Immature natural killer cell (primary cell): Measurements from ENCODE around the gene PIGQ. TPM values are rescaled to one million over a fixed set of nuclear protein-coding genes. Genes with fewer than 3 reads are reported as not detected.
A peak's percentile ranks its signal among the peaks of the same experiment; 100 is the strongest.

Source experiments
- DNase-seq, 3 donors: peaks; one replicate each; pipeline ENCODE4 v3.0.0; 2022; ENCODE audit warnings: mixed read lengths in 1 of 3
- H3K27ac Mint-ChIP-seq, 6 donors: one replicate each; pipeline ENCODE4 v1.8.0; 2020; ENCODE audit warnings: mixed read lengths in 6 of 6, mild to moderate bottlenecking in 5 of 6, inconsistent platforms in 4 of 6, moderate library complexity in 3 of 6
- H3K27me3 Mint-ChIP-seq, 3 donors: one replicate each; pipeline ENCODE4 v1.8.0; 2020 to 2021; ENCODE audit warnings: low read depth in 3 of 3, mild to moderate bottlenecking in 3 of 3, mixed read lengths in 3 of 3, moderate library complexity in 3 of 3, inconsistent platforms in 1 of 3
- H3K36me3 Mint-ChIP-seq, 3 donors: one replicate each; pipeline ENCODE4 v1.8.0; 2020; ENCODE audit warnings: mixed read lengths in 3 of 3, inconsistent platforms in 2 of 3, mild to moderate bottlenecking in 2 of 3
- H3K4me1 Mint-ChIP-seq, 2 donors: one replicate each; pipeline ENCODE4 v1.8.0; 2020; ENCODE audit warnings: inconsistent platforms in 2 of 2, mild to moderate bottlenecking in 2 of 2, mixed read lengths in 2 of 2, moderate library complexity in 1 of 2
- H3K4me3 Mint-ChIP-seq, 5 donors: one replicate each; pipeline ENCODE4 v1.8.0; 2020; ENCODE audit warnings: mild to moderate bottlenecking in 5 of 5, mixed read lengths in 5 of 5, inconsistent platforms in 3 of 5, moderate library complexity in 3 of 5
- H3K9me3 Mint-ChIP-seq, 6 donors: one replicate each; pipeline ENCODE4 v1.8.0; 2020; ENCODE audit warnings: mild to moderate bottlenecking in 6 of 6, mixed read lengths in 6 of 6, inconsistent platforms in 4 of 6, moderate library complexity in 3 of 6
- polyA plus RNA-seq, 3 donors: library from polyadenylated mRNA; unstranded; fragments of 300-500 nt; fragmentation: Illumina TruSeq; gene quantifications; one replicate each; pipeline ENCODE4 v1.2.3, GENCODE V29; 2021

Gene PIGQ
- polyA plus RNA-seq, 3 donors from 2014 or later = 10.5 to 17.7 (median 12.6) TPM

DNA sequence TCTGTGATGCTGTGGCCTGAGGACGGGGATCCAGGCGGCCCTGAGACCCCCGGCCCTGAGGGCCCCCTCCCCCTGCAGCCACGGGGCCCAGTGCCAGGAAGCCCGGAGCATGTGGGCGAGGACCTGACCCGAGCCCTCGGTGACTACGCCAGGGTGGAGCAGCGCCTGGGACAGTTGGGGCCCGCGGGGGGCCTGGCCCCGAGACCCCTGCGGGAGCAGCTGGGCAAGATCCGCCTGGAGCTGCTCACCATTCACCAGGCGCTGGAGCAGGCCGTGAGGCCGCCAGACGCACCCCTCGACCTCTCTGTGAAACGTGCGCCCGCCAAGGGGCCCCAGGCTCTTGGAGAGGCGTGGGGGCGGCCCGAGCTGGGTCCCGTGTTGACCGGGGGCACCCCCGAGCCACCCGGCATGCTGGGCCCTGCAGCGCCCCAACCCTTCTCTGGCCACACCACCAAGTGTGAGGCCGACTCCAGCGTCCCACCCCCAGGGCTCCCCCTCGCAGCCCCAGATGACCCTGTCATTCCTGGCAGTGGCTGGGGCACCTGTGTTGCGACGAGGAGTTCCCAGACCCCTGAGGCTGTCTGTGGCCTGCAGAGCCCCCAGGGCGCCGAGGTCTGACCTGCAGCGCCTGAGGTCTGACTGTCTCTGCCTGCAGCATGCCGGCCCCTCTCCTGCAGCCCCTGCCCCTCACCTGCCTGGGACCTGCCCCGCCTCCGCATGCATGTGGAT is 4.9 kb upstream of the PIGQ start:
- H3K27me3 Mint-ChIP-seq = peaks cover 0 to 8% (median 5%) of the 10 kb centered on the region in 3 donors
- no peak overlapping the region for H3K4me3 Mint-ChIP-seq
- no peaks in the 10 kb centered on the region for H3K36me3 Mint-ChIP-seq
- no peak overlapping the region for H3K27ac Mint-ChIP-seq
- peaks cover 16 to 17% of the 10 kb centered on the region in 2 donors for H3K4me1 Mint-ChIP-seq
- DNase-seq = no peak
- no peaks in the 10 kb centered on the region for H3K9me3 Mint-ChIP-seq

DNA sequence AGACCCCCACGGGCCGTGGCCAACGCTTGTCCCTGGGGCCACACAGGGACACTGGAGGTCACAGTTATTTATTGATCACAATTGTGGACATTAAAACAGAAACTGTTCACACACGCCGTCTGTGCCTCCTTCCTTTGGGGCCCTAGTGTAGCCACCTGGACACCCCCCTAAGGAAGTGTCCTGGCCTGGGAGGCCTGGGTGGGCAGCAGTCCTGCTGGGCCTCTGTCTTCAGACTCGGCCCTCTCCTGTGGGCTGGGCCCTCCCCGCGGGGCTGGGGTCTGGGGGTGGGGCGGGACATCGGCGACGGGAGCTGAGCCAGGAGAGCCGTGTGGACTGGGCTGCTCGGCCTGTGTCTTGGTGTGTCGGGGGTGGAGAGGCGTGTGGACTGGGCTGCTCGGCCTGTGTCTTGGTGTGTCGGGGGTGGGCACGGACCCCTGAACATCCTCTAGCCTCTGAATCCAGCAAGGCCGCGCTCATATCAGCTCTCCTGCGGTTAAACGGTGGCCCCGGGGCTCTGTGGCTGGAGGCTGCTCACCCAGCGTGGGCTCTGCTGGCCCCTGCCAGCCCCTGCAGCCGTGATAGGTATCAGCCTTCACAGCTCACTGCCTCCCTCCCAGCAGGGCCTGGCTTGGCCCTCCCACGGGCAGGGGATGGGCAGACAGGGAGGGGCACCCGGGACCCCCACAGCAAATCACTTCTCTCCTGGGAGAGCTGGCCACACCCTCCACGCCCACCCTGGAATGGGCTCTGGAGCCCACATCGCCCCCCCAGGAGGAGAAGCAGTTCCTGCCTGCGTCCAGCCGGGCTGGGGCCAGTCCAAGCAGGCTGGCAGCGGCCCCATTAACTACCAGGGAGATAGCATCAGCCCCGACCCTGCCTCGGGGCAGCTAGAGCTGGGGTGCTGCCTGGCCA is 4.1 kb upstream of the PIGQ start:
- Mint-ChIP-seq H3K36me3 (no peaks in the 10 kb centered on the region), H3K4me1 (peaks cover 21 to 22% of the 10 kb centered on the region in 2 donors), H3K9me3 (no peaks in the 10 kb centered on the region), H3K27me3 (peaks cover 3 to 14% (median 10%) of the 10 kb centered on the region in 3 donors), H3K27ac (no peak overlapping the region), H3K4me3 (no peak overlapping the region)
- DNase-seq = no peak

DNA sequence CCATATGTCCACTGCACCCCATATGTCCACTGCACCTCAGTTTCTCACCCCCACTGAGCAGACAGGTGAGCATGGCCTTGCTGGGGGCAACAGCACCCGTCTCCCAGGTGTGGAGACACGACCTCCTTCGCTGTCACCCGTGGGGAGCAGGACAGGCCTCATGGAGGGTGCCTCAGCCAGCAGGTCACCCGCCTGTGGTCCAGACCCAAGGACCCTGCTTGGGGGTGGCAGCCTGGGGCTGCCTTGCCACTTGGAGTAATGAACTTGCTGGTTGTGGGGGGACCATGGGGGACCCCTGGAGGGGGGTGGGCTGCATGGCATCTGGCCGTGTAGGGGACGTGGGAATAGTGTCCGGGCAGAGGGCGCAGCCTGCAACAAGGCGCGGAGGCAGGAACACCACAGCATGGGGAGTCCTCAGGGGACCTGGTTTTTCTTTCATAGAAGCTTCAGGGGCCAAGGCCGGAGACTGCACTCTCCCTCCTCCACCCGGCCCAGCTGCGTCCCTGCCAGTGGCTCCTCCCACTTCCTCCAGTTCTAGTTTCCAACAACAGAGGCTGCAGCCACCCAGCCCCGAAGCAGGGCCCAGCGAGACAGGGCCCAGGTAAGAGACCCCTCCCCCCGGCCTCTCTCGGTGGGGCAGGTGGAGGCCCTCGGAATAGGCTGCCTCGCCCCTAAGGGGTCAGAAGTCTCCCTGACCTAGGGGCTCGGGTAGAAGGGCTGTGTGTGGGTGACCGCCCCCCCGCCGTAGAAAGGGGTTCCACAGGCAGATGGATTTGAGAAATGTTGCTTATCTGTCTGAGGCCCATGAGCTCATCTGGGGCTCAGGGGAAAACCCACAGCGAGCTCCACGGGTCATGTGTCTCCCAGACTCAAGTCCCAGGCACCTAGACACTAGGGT is 3.0 kb upstream of the PIGQ start, which contains the start of gene NHLRC4:
NHLRC4 (plus strand) TSS at position 531 of the 898 bp plus-strand sequence. CDS start 1,043 bp downstream, outside the sequence.
- peak in 1 of 3 donors; percentile 24 for DNase-seq
- Mint-ChIP-seq H3K4me1 (peaks cover 31 to 33% of the 10 kb centered on the region in 2 donors), H3K4me3 (peak within 1 kb of the TSS in 4 of 5 donors; percentile 35 to 58 (median 46)), H3K36me3 (no peaks in the 10 kb centered on the region), H3K27me3 (peaks cover 8 to 22% (median 18%) of the 10 kb centered on the region in 3 donors), H3K9me3 (no peaks in the 10 kb centered on the region), H3K27ac (peak within 1 kb of the TSS in 1 of 6 donors; percentile 62)

DNA sequence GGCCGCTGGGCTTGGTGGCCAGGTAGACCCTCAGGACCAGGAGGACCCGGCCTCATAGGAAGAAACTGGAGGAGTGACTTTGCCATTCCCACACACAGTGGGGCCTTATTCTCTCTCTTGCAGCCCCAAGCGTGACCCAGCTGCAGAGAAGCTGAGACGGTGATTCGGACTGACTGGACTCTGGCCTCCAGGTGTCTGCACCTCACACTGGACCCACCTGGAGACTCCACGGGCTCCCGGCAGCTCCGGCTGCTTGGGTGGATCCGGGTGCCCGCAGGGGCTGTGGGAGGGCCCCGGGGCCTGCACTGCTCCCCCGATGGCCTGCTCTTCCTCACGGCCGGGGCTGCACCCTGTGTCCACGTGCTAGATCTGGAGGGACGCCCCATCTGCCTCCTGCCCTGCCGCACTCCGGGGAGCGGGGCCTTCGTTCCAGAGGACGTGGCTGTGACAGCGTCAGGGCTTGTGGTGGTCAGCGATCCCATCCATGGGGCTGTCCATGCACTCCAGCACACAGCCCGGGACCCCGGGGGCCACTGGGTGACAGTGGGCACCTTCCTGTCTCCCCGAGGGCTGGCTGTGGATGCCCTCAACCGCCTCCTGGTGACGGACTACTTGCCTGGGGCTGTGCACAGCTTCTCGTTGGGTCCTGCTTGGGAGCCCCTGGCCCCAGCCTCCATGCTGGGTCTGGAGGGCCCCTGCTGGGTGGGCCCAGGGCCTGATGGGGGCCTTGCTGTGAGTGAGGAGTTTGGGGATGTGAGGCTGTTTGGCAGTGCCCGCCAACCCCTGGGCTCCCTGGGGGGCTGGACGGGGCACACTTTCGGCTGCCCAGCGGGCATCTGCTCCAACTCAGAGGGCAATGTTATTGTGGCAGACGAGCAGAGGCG is 2.2 kb upstream of the PIGQ start:
- peaks cover 8 to 19% (median 19%) of the 10 kb centered on the region in 3 donors for H3K27me3 Mint-ChIP-seq
- H3K36me3 Mint-ChIP-seq = no peaks in the 10 kb centered on the region
- H3K9me3 Mint-ChIP-seq = no peaks in the 10 kb centered on the region
- no peak for DNase-seq
- H3K4me3 Mint-ChIP-seq = peak overlapping the region in 2 of 5 donors; percentile 35 to 42
- peaks cover 32 to 35% of the 10 kb centered on the region in 2 donors for H3K4me1 Mint-ChIP-seq
- no peak overlapping the region for H3K27ac Mint-ChIP-seq

DNA sequence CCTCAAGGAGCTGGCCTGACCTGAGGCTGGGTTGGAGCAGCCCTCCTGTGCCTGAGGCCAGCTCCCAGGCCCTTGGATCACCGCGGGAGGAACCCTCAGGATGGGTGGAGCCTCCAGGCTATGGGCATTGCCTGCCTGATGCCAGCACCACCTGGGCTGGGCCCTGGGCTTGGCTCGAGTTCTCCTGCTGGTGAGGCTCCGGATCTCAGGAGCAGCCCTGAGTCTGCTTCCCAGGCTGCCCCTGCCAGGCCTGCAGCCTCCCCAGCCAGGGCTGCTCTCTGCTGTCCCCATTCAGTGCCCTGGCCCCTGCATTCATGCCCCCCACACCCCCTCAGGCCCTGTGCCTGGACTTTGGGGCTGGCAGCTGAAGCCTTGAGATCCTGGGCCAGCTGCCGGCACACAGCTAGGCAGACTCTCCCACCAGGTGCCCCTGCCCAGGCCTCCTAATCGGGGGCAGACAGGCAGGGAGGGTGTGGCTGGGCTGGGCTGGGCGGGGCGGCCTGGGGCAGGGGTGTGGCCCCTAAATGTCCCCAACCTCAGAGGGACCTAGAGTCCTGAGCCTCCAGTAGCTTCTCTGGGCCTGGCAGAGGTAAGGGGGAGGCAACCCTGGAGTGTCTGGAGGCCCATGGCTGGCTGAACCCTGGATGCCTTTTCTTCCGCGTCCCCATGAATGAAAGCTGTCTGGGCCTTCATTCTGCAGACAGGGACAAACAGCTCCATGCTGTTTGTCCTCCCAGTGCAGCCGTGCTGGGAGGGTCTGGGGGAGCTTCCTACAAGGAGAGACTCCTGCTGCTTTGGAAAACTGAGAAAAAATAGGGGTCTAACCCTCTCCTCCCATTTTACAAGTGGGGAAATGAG is 1.1 kb upstream of the PIGQ start:
- Mint-ChIP-seq H3K4me3 (peak overlapping the region; percentile 70 to 86 (median 83)), H3K36me3 (no peaks in the 10 kb centered on the region), H3K9me3 (no peaks in the 10 kb centered on the region), H3K27ac (peak overlapping the region; percentile 23 to 95 (median 76)), H3K27me3 (peaks cover 8 to 19% (median 19%) of the 10 kb centered on the region in 3 donors), H3K4me1 (peaks cover 31 to 35% of the 10 kb centered on the region in 2 donors)
- no peak for DNase-seq

DNA sequence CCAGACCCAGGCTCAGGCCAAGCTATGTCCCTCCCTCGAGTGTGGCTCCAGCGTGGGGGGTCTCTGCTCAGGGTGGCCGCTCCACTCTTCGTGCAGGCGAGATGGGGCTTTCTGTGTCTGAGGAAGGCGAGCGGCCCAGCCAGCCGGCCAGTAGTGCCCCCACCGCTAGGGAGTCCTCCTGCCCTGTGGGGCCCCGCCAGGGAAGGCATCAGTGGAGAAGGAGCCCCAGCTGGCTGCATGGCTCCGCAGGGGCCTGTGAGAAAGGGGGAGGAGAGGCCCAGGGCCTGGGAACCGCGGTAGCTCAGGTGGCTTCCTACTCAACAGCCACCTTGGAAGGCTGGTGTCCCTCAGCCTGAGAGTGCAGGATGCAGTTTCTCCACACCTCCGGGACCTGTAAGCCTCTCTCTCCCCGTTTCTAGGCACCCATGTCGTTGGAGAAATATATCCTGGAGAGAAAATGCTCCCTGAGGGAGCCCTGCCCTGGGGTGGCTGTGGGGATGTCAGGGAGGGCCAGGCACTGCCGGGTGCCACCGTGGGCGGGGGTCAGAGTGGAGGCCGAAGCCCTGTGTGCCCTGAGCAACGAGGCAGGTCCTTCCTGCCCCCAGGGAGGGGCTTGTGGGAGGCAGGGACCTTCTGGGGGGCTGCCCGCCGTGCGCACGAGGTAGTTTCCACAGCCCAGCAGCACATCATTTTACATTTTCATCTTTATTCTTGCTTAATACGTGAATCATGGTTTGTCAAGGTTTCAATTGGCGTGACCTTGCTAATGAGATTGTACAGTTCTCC is 3.3 kb downstream of the PIGQ start:
- peaks cover 25 to 27% of the 10 kb centered on the region in 2 donors for H3K4me1 Mint-ChIP-seq
- no peak overlapping the region for H3K27ac Mint-ChIP-seq
- peaks cover 8 to 19% (median 19%) of the 10 kb centered on the region in 3 donors for H3K27me3 Mint-ChIP-seq
- no peak for DNase-seq
- H3K36me3 Mint-ChIP-seq = no peaks in the 10 kb centered on the region
- no peak overlapping the region for H3K4me3 Mint-ChIP-seq
- no peaks in the 10 kb centered on the region for H3K9me3 Mint-ChIP-seq

DNA sequence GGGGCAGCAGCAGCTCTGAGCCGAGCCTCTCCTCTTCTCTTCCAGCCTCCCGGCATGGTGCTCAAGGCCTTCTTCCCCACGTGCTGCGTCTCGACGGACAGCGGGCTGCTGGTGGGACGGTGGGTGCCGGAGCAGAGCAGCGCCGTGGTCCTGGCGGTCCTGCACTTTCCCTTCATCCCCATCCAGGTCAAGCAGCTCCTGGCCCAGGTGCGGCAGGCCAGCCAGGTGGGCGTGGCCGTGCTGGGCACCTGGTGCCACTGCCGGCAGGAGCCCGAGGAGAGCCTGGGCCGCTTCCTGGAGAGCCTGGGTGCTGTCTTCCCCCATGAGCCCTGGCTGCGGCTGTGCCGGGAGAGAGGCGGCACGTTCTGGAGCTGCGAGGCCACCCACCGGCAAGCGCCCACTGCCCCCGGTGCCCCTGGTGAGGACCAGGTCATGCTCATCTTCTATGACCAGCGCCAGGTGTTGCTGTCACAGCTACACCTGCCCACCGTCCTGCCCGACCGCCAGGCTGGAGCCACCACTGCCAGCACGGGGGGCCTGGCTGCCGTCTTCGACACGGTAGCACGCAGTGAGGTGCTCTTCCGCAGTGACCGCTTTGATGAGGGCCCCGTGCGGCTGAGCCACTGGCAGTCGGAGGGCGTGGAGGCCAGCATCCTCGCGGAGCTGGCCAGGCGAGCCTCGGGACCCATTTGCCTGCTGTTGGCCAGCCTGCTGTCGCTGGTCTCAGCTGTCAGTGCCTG is 4.4 kb downstream of the PIGQ start:
- H3K9me3 Mint-ChIP-seq = no peaks in the 10 kb centered on the region
- no peak overlapping the region for H3K4me3 Mint-ChIP-seq
- no peak for DNase-seq
- H3K4me1 Mint-ChIP-seq = peaks cover 23 to 24% of the 10 kb centered on the region in 2 donors
- H3K27ac Mint-ChIP-seq = no peak overlapping the region
- no peaks in the 10 kb centered on the region for H3K36me3 Mint-ChIP-seq
- peaks cover 8 to 19% (median 15%) of the 10 kb centered on the region in 3 donors for H3K27me3 Mint-ChIP-seq

DNA sequence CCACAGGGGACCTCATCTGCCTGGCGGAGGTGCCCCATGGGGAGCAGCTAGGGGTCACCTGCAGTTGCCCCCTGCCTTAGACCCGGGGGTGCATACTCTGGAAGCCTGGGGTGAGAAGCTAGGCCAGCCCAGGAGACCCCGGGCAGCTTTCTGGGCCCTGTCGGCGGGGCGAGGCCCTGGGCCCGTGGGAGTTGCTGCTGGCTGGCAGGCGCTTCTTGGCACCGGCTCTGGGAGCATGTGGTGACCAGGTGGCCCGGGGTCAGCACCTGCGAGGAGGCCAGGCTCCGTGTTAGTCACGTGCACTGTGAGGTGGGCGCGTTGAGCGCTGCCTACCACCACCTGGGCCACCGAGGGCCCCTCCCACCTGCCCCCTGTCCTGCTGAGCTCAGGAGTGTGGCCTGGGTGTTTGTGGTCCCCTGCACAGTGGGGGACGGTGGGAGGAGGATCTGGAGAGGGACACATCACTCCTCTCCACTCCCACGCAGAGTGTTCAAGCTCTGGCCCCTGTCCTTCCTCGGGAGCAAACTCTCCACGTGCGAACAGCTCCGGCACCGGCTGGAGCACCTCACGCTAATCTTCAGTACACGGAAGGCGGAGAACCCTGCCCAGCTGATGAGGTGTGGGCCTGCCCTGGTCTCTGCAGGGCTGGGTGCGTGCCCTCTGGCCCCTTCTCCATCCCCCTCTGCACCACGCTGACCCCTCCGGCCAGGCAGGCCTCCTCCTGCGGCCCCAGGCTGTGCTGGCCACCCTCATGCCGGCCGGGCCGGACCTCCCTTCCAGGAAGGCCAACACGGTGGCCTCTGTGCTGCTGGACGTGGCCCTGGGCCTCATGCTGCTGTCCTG is 5.8 kb downstream of the PIGQ start:
- H3K27me3 Mint-ChIP-seq = peaks cover 6 to 12% (median 10%) of the 10 kb centered on the region in 3 donors
- no peak overlapping the region for H3K27ac Mint-ChIP-seq
- DNase-seq = no peak
- H3K36me3 Mint-ChIP-seq = no peaks in the 10 kb centered on the region
- H3K9me3 Mint-ChIP-seq = no peaks in the 10 kb centered on the region
- H3K4me3 Mint-ChIP-seq = no peak overlapping the region
- H3K4me1 Mint-ChIP-seq = peaks cover 15 to 16% of the 10 kb centered on the region in 2 donors

DNA sequence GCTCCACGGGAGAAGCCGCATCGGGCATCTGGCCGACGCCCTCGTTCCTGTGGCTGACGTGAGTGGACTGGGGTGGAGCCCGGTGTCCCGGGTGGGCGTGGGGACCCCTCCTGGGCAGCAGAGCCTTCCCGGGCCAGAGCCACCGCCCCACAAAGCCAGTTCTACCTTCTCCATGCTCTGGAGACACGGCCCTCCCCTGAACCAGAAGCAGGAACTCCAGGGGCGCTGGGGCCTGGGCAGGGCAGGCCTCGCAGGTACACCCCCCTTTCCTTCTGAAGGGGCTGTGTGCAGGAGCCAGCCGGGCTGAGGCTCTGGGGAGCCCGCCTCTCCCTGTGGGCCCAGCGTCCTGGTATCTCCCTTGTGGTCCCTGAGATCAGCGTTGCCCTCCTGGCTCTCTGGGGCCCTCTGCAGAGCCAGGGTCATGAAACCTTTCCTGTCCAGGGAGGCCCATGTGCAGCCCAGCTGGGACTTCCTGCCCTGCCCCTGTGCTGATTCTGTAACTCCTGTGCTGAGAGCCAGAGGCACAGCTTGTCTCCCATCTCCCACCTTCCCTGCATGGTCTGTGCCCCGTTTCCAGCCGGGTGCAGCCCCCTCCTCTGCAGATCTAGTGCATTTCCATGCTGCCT is 6.5 kb downstream of the PIGQ start:
- Mint-ChIP-seq H3K4me1 (peaks cover 8% of the 10 kb centered on the region in 2 donors), H3K27me3 (peaks cover 2 to 6% (median 4%) of the 10 kb centered on the region in 3 donors), H3K27ac (no peak overlapping the region), H3K4me3 (no peak overlapping the region), H3K36me3 (no peaks in the 10 kb centered on the region), H3K9me3 (no peaks in the 10 kb centered on the region)
- DNase-seq = no peak

DNA sequence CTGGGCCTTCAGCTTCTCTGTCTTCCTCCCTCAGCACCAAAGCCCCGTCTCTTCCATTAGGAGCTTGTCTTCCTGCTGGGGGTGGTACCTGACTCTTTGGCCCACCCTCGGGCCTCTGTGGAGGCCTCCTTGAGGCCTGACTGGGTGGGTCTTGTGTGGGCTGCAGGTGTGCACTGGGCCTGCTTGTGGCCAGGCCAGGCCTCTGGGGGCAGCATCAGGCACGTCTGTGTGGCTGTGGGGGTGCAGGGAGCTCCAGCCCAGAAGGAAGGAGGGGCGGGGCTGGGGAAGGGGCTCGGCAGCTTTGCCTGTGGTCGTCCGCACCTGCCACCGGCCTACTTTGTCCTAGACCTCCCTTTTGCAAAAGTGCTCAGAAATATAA is 7.0 kb downstream of the PIGQ start:
- H3K27ac Mint-ChIP-seq = no peak overlapping the region
- H3K27me3 Mint-ChIP-seq = peaks cover 0 to 3% (median 0%) of the 10 kb centered on the region in 3 donors
- H3K36me3 Mint-ChIP-seq = no peaks in the 10 kb centered on the region
- H3K4me3 Mint-ChIP-seq = no peak overlapping the region
- DNase-seq = no peak
- H3K9me3 Mint-ChIP-seq = no peaks in the 10 kb centered on the region
- H3K4me1 Mint-ChIP-seq = peaks cover 3% of the 10 kb centered on the region in 2 donors
